Eye (tissue), 1 donor: ENCODE data around the gene DNMBP.
"Not testable (repeated sequence)": the region's sequence is repeated elsewhere in the genome, so short reads cannot be mapped to it uniquely, and the experiment has no call there.

Experiments used
- DNase-seq: peaks from one replicate; pipeline ENCODE4 v3.0.0-alpha.2; 2015

Gene DNMBP

GRCh38 chr10:99912041-99912440, 97.7 kb downstream of the DNMBP start:
- no peak for DNase-seq

GRCh38 chr10:99908512-99908911, 101.2 kb downstream of the DNMBP start:
- DNase-seq = no peak

GRCh38 chr10:99906470-99906869, 103.3 kb downstream of the DNMBP start:
- no peak for DNase-seq

GRCh38 chr10:99905971-99906370, 103.8 kb downstream of the DNMBP start:
- no peak for DNase-seq

- no peak for DNase-seq
Observed at GRCh38 chr10:99895867-99896266, 113.9 kb downstream of the DNMBP start.

GRCh38 chr10:99895066-99895465, 114.7 kb downstream of the DNMBP start:
- not testable (repeated sequence) for DNase-seq

- no peak for DNase-seq
Observed at GRCh38 chr10:99894613-99895012, 115.1 kb downstream of the DNMBP start.

- no peak for DNase-seq
Observed at GRCh38 chr10:99888622-99889021, 121.1 kb downstream of the DNMBP start.

- no peak for DNase-seq
Observed at GRCh38 chr10:99883523-99883922, 126.2 kb downstream of the DNMBP start.

GRCh38 chr10:99881371-99881770, 128.4 kb downstream of the DNMBP start:
- DNase-seq = no peak

- DNase-seq = no peak
Observed at GRCh38 chr10:99880080-99880835, 129.5 kb downstream of the DNMBP start.

GRCh38 chr10:99875473-99875872, 134.3 kb downstream of the DNMBP start:
- DNase-seq = no peak

GRCh38 chr10:99874341-99875085, 135.2 kb downstream of the DNMBP start:
- no peak for DNase-seq

GRCh38 chr10:99873846-99874245, 135.9 kb downstream of the DNMBP start:
- DNase-seq = no peak

GRCh38 chr10:99872367-99873162, 137.2 kb downstream of the DNMBP start:
- DNase-seq = no peak

GRCh38 chr10:99870123-99870730, 139.5 kb downstream of the DNMBP start:
- DNase-seq = no peak

GRCh38 chr10:99869581-99870122, 140.1 kb downstream of the DNMBP start:
- no peak for DNase-seq

- DNase-seq = not testable (repeated sequence)
Observed at GRCh38 chr10:99867250-99867649, 142.5 kb downstream of the DNMBP start.

GRCh38 chr10:99863535-99864240, 146.1 kb downstream of the DNMBP start:
- DNase-seq = not testable (repeated sequence)

GRCh38 chr10:99860466-99860865, 149.3 kb downstream of the DNMBP start:
- no peak for DNase-seq

- DNase-seq = peak; percentile 4
Observed at GRCh38 chr10:99859585-99859984, 150.2 kb downstream of the DNMBP start.

GRCh38 chr10:99858849-99859248, 150.9 kb downstream of the DNMBP start:
- DNase-seq = no peak
